Bone marrow (tissue), 2 donors: ENCODE measurements around the gene TRABD2A.
"Not testable (repeated sequence)": the region's sequence is repeated elsewhere in the genome, so short reads cannot be mapped to it uniquely, and the experiment has no call there.

ENCODE experiments used
- DNase-seq, 2 donors: peaks; one replicate each; lab custom pipeline; 2025; lab: John Stamatoyannopoulos, UW

TRABD2A gene

GRCh38 chr2:84778911-84779690 is 101.8 kb downstream of the TRABD2A start:
- DNase-seq: no peak

DNA sequence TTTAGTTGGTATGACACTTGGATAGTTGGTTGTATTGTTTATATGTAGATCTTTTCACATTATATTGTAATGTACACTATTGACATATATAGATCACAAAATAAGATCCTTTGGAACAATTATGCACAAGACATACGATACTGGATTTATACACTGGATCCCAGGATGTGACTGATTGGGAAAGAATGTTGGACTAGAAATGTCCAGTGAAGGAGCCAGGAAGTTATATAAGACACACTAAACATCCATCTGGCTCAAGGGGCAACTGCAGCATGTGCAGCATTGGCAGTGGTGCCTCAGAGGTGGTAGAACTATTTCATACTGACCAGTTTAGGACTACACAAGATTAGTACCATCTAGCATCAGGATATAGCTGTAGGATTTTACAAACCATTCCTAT is 104.9 kb downstream of the TRABD2A start:
- DNase-seq: no peak

DNA sequence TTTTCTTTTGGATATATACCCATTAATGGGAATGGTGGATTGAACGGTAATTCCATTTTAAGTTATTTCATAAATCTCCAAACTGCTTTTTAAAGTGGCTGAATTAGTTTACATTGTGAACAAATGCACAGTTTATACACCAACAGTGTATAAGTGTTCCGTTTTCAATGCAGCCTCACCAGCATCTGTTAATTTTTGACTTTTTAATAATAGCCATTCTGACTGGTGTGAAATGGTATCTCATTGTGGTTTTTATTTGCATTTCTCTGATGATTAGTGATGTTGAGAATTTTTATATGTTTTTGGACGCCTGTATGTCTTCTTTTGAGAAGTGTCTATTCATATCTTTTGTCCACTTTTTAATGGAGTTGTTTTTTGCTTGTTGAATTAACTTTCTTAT is 107.3 kb downstream of the TRABD2A start:
- DNase-seq: not testable (repeated sequence)
